ENCODE results near the gene DDX41. TPM values are rescaled to one million over a fixed set of nuclear protein-coding genes. Genes with fewer than 3 reads are reported as not detected.

DDX41 gene
- total RNA-seq, 3 donors from 2014 or later = 65.3 to 79.2 (median 79.0) TPM

DNA sequence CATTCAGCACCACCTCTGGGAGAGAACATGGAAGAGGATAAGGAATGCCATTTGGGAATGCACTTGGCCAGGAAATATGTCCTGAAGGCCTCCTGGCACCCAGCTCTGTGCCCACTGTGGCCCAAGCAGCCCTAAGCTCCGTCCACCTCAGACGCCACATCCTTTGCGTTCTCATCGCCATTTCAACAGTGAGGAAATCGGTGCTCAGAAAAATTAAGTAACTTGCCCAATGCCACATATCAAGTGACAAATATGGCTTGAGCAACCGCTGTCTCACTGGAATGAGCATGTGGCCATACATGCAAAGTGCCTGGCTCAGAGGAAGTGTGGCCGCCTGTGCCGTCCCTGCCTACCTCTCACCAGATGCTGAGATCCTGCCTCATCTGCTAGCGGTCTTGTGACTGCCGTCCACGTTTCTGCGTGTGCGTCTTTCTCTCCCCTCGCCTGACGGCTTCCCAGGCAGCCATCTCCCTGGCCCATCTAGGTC, 6.2 kb downstream of the DDX41 start:
- DNase-seq (peak in 2 of 3 donors; percentile 26 to 74), ATAC-seq (peak; percentile 54)
- intact Hi-C loops (cut with DNase I, micrococcal nuclease) = no loop called here
- TF ChIP-seq, protein P1, sequence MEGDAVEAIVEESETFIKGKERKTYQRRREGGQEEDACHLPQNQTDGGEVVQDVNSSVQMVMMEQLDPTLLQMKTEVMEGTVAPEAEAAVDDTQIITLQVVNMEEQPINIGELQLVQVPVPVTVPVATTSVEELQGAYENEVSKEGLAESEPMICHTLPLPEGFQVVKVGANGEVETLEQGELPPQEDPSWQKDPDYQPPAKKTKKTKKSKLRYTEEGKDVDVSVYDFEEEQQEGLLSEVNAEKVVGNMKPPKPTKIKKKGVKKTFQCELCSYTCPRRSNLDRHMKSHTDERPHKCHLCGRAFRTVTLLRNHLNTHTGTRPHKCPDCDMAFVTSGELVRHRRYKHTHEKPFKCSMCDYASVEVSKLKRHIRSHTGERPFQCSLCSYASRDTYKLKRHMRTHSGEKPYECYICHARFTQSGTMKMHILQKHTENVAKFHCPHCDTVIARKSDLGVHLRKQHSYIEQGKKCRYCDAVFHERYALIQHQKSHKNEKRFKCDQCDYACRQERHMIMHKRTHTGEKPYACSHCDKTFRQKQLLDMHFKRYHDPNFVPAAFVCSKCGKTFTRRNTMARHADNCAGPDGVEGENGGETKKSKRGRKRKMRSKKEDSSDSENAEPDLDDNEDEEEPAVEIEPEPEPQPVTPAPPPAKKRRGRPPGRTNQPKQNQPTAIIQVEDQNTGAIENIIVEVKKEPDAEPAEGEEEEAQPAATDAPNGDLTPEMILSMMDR (IDR thresholded peaks at IDR 0.05) = no peak
- H3K4me1 ChIP-seq (ENCODE audit: low read depth) = peaks cover under 1% of the 10 kb centered on the region
- no peaks in the 10 kb centered on the region for H3K36me3 ChIP-seq (ENCODE audit: low read depth)
- no peak overlapping the region for H3K4me3 ChIP-seq
- H3K9me3 ChIP-seq = no peaks in the 10 kb centered on the region

- TF ChIP-seq, protein P1 (IDR thresholded peaks at IDR 0.05) = no peak
- Histone ChIP-seq H3K9me3 (no peaks in the 10 kb centered on the region), H3K36me3 (ENCODE audit: low read depth) (no peaks in the 10 kb centered on the region), H3K4me1 (ENCODE audit: low read depth) (no peaks in the 10 kb centered on the region), H3K4me3 (no peak overlapping the region)
- no peak for DNase-seq
- ATAC-seq = peak; percentile 32
- intact Hi-C loops (cut with DNase I, micrococcal nuclease) = no loop called here
Observed at GRCh38 chr5:177509991-177510566, 6.7 kb downstream of the DDX41 start.

- intact Hi-C loops (cut with DNase I, micrococcal nuclease) = no loop called here
- Histone ChIP-seq H3K36me3 (ENCODE audit: low read depth) (no peaks in the 10 kb centered on the region), H3K9me3 (no peaks in the 10 kb centered on the region), H3K4me3 (no peak within 1 kb of the TSS), H3K4me1 (ENCODE audit: low read depth) (no peaks in the 10 kb centered on the region)
- peak; percentile 54 to 81 (median 67) for DNase-seq
- ATAC-seq = peak; percentile 58
- TF ChIP-seq, protein P1 (IDR thresholded peaks at IDR 0.05) = no peak
Observed at GRCh38 chr5:177509381-177509951, 7.3 kb downstream of the DDX41 start, which contains the start of gene DOK3. Gene DOK3 (minus strand): TSS chr5:177509826. CDS start chr5:177509540, 286 bp downstream.

DNA sequence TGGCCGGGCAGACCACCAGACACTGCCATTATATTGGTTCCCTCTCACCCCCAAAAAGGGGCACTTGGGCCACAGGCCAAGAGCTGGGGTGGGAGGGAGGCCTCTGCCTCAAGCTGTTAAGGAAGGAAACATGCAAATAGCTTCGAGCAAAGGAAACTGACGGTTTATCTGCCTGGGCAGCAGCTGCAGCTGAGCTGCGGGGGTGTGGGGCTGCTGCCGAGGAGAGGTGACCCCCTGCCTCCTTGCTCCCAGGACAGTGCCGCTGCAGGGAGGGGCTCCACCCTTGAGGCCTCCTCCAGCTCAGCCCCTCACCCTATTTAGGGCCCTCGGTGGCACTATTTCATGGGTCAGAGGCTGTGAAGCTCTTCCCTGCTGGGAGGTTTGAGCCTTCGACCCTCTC, 7.9 kb downstream of the DDX41 start:
- H3K4me1 ChIP-seq (ENCODE audit: low read depth) = no peaks in the 10 kb centered on the region
- TF ChIP-seq, protein P1 (IDR thresholded peaks at IDR 0.05) = no peak
- H3K4me3 ChIP-seq = no peak overlapping the region
- no peaks in the 10 kb centered on the region for H3K36me3 ChIP-seq (ENCODE audit: low read depth)
- ATAC-seq (peak; percentile 19), DNase-seq (peak in 1 of 3 donors; percentile 51)
- no peaks in the 10 kb centered on the region for H3K9me3 ChIP-seq
- intact Hi-C loops (cut with DNase I, micrococcal nuclease) = no loop called here

- Histone ChIP-seq H3K9me3 (no peaks in the 10 kb centered on the region), H3K4me3 (no peak overlapping the region), H3K4me1 (ENCODE audit: low read depth) (no peaks in the 10 kb centered on the region), H3K36me3 (ENCODE audit: low read depth) (no peaks in the 10 kb centered on the region)
- ATAC-seq (no peak), DNase-seq (peak in 1 of 3 donors; percentile 68)
- TF ChIP-seq, protein P1 (IDR thresholded peaks at IDR 0.05) = no peak
- intact Hi-C loops (cut with DNase I, micrococcal nuclease) = no loop called here
Observed at GRCh38 chr5:177508221-177508611, 8.5 kb downstream of the DDX41 start.
